ENCODE results near the gene GTSE1. TPM values are rescaled to one million over a fixed set of nuclear protein-coding genes. Genes with fewer than 3 reads are reported as not detected.

The GTSE1 gene
- total and polyA plus RNA-seq, 2 donors (not counting 1 experiment from before 2014, with no cell fraction given): 0.17 to 0.39 TPM

- DNase-seq (no peak), ATAC-seq (ENCODE audit: low read depth) (no peak)
- Mint-ChIP-seq H3K4me3 (no peak overlapping the region), H3K27ac (no peak overlapping the region), H3K4me1 (peaks cover 8% of the 10 kb centered on the region), H3K9me3 (ENCODE audit: insufficient read depth) (peaks cover 2% of the 10 kb centered on the region), H3K27me3 (no peaks in the 10 kb centered on the region)
- H3K4me1 ChIP-seq (ENCODE audit: control insufficient read depth in 2 of 2, insufficient read depth in 2 of 2, low read length in 2 of 2): peaks cover 9 to 36% of the 10 kb centered on the region in 2 donors
- 84% methylated on average over 36 of the region's 38 CpGs for WGBS (ENCODE audit: insufficient coverage)
- no peak overlapping the region for H3K9ac ChIP-seq (ENCODE audit: low read length)
- peaks cover 0 to 30% (median 14%) of the 10 kb centered on the region in 3 donors for H3K9me3 ChIP-seq (ENCODE audit: control extremely low read depth in 1 of 3, control insufficient read depth in 2 of 3, insufficient read depth in 1 of 3, low read length in 2 of 3)
- ChIA-PET CTCF (interaction anchor here (2.0 kb wide), 1 partner anchor 7 kb away, joined by 13 read pairs; no protein-coding TSS in a partner anchor), POLR2A (interaction anchor here (0.6 kb wide), 1 partner anchor 87 kb away, joined by 4 read pairs; no protein-coding TSS in a partner anchor)
- peaks cover 6 to 60% of the 10 kb centered on the region in 2 experiments for H3K36me3 ChIP-seq (replicated peaks in 1 of 2; ENCODE audit: control extremely low read depth in 1 of 2, control insufficient read depth in 1 of 2, extremely low read depth in 1 of 2, insufficient read depth in 2 of 2, low read length in 1 of 2)
- H3K4me2 ChIP-seq (replicated peaks; ENCODE audit: low read depth, low read length, poor library complexity, severe bottlenecking): peak overlapping the region; percentile 15
- H3K4me3 ChIP-seq (ENCODE audit: control extremely low read depth in 1 of 5, extremely low read depth in 1 of 5, insufficient read depth in 1 of 5, low read depth in 2 of 5, low read length in 4 of 5): no peak overlapping the region
- peaks cover 0 to 6% (median 0%) of the 10 kb centered on the region in 4 experiments for H3K27me3 ChIP-seq (replicated peaks in 1 of 4; ENCODE audit: control extremely low read depth in 1 of 4, control insufficient read depth in 3 of 4, insufficient read depth in 4 of 4, low read length in 3 of 4)
- no peaks in the 10 kb centered on the region for H3K79me2 ChIP-seq (ENCODE audit: control insufficient read depth, insufficient read depth, low read length)
- H2AFZ ChIP-seq (ENCODE audit: insufficient read depth, low read depth, low read length, poor library complexity, severe bottlenecking): no peak overlapping the region
- H4K20me1 ChIP-seq (ENCODE audit: control insufficient read depth, insufficient read depth, low read length, poor library complexity, severe bottlenecking): no peaks in the 10 kb centered on the region
- no peak overlapping the region for H3K27ac ChIP-seq (ENCODE audit: low read length in 2 of 2)
- TF ChIP-seq EZH2 (IDR thresholded peaks at IDR 0.05; ENCODE audit: borderline replicate concordance, insufficient read depth, low read depth, low read length, poor library complexity, severe bottlenecking) (no peak), CTCF (IDR thresholded peaks at IDR 0.05) (no peak)
- intact Hi-C loops (cut with micrococcal nuclease): no loop called here
Observed at GRCh38 chr22:46374663-46375474, 78.2 kb downstream of the GTSE1 start.

DNA sequence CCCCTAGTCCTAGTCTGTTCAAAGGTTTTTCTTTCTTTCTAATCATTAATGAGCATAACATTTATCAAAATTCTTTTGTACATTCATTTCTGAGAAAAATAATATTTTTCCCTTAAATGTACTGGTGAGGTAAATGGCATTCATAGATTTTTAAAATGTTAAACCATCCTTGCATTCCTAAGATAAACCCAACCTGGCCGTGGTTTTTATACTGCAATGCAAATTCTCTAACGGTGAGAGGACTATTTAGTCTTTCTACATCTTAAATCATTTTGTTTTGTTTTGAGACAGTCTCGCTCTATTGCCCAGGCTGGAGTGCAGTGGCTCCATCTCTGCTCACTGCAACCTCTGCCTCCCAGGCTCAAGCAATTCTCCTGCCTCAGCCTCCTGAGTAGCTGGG, 79.4 kb downstream of the GTSE1 start:
- H3K4me3 ChIP-seq (ENCODE audit: control extremely low read depth in 1 of 5, extremely low read depth in 1 of 5, insufficient read depth in 1 of 5, low read depth in 2 of 5, low read length in 4 of 5): no peak overlapping the region
- Mint-ChIP-seq H3K4me3 (no peak overlapping the region), H3K4me1 (peaks cover 5% of the 10 kb centered on the region)

More for the DNA sequence above, 79.4 kb downstream of the GTSE1 start:
- POLR2A ChIA-PET: no interaction called here
- Histone ChIP-seq H4K20me1 (ENCODE audit: control insufficient read depth, insufficient read depth, low read length, poor library complexity, severe bottlenecking) (no peaks in the 10 kb centered on the region), H3K4me2 (replicated peaks; ENCODE audit: low read depth, low read length, poor library complexity, severe bottlenecking) (no peak overlapping the region), H3K4me1 (ENCODE audit: control insufficient read depth in 2 of 2, insufficient read depth in 2 of 2, low read length in 2 of 2) (peaks cover 9 to 24% of the 10 kb centered on the region in 2 donors), H2AFZ (ENCODE audit: insufficient read depth, low read depth, low read length, poor library complexity, severe bottlenecking) (no peak overlapping the region), H3K79me2 (ENCODE audit: control insufficient read depth, insufficient read depth, low read length) (no peaks in the 10 kb centered on the region), H3K27me3 (replicated peaks in 1 of 4; ENCODE audit: control extremely low read depth in 1 of 4, control insufficient read depth in 3 of 4, insufficient read depth in 4 of 4, low read length in 3 of 4) (peaks cover 0 to 6% (median 0%) of the 10 kb centered on the region in 4 experiments), H3K27ac (ENCODE audit: low read length in 2 of 2) (no peak overlapping the region), H3K9ac (ENCODE audit: low read length) (no peak overlapping the region), H3K36me3 (replicated peaks in 1 of 2; ENCODE audit: control extremely low read depth in 1 of 2, control insufficient read depth in 1 of 2, extremely low read depth in 1 of 2, insufficient read depth in 2 of 2, low read length in 1 of 2) (peaks cover 6 to 73% of the 10 kb centered on the region in 2 experiments), H3K9me3 (ENCODE audit: control extremely low read depth in 1 of 3, control insufficient read depth in 2 of 3, insufficient read depth in 1 of 3, low read length in 2 of 3) (peaks cover 0 to 30% (median 14%) of the 10 kb centered on the region in 3 donors)
- intact Hi-C loops (cut with micrococcal nuclease): no loop called here
- no peak for TF ChIP-seq EZH2 (IDR thresholded peaks at IDR 0.05; ENCODE audit: borderline replicate concordance, insufficient read depth, low read depth, low read length, poor library complexity, severe bottlenecking)
- no peak for TF ChIP-seq CTCF (IDR thresholded peaks at IDR 0.05)
- DNase-seq (no peak), ATAC-seq (ENCODE audit: low read depth) (no peak)
- WGBS (ENCODE audit: insufficient coverage): no CpG with 5 or more reads among the region's 3 CpGs
- peaks cover 2% of the 10 kb centered on the region for H3K9me3 Mint-ChIP-seq (ENCODE audit: insufficient read depth)
- H3K27ac Mint-ChIP-seq: no peak overlapping the region
- CTCF ChIA-PET: interaction anchor here (0.6 to 2.0 kb wide), 2 partner anchors 8 to 64 kb away, joined by 3 to 13 read pairs; no protein-coding TSS in a partner anchor
- H3K27me3 Mint-ChIP-seq: no peaks in the 10 kb centered on the region

Data from B cell (primary cell).